ENCODE data around the gene EPB41.

EPB41 gene

DNA sequence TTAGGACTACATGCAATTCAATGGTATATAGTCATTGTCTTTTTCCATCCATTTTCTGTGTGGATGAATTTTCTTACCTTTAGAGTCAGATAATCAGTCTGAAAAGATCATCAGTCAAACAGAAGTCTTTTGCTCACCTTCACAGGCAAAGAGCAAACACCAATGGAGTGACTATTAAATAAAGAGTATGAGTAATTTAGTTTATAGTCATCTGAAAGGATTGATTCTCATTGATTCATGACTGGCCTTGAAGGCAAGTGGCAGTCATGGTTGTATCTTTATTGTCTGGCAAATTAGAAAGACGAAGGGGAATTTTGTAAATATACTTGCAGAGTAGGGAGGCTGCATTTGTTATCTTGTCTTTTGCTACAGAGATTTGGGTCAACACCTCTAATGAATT is 89.9 kb downstream of the EPB41 start:
- TF ChIP-seq, protein P1, sequence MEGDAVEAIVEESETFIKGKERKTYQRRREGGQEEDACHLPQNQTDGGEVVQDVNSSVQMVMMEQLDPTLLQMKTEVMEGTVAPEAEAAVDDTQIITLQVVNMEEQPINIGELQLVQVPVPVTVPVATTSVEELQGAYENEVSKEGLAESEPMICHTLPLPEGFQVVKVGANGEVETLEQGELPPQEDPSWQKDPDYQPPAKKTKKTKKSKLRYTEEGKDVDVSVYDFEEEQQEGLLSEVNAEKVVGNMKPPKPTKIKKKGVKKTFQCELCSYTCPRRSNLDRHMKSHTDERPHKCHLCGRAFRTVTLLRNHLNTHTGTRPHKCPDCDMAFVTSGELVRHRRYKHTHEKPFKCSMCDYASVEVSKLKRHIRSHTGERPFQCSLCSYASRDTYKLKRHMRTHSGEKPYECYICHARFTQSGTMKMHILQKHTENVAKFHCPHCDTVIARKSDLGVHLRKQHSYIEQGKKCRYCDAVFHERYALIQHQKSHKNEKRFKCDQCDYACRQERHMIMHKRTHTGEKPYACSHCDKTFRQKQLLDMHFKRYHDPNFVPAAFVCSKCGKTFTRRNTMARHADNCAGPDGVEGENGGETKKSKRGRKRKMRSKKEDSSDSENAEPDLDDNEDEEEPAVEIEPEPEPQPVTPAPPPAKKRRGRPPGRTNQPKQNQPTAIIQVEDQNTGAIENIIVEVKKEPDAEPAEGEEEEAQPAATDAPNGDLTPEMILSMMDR (conservative IDR thresholded peaks at IDR 0.05; ENCODE audit: low read depth) = no peak
- ChIA-PET POLR2A (ENCODE audit: low non-redundant PET) (no interaction called here), CTCF (interaction anchor here (0.6 kb wide), 1 partner anchor 37 kb away, joined by 4 read pairs; no protein-coding TSS in a partner anchor)
- H3K27ac ChIP-seq = no peak overlapping the region
- peak; percentile 4 for DNase-seq (ENCODE audit: low spot score)

- POLR2A ChIA-PET (ENCODE audit: low non-redundant PET) = no interaction called here
- no peak overlapping the region for H3K27ac ChIP-seq
- TF ChIP-seq, protein P1 (conservative IDR thresholded peaks at IDR 0.05; ENCODE audit: low read depth) = no peak
- DNase-seq (ENCODE audit: low spot score) = no peak
- CTCF ChIA-PET = interaction anchor here (0.6 kb wide), 1 partner anchor 37 kb away, joined by 4 read pairs; no protein-coding TSS in a partner anchor
Measured at GRCh38 chr1:29004798-29005197, 90.4 kb downstream of the EPB41 start.

GRCh38 chr1:29011775-29012174 is 97.4 kb downstream of the EPB41 start:
- CTCF ChIA-PET = no interaction called here
- DNase-seq (ENCODE audit: low spot score) = no peak
- no peak overlapping the region for H3K27ac ChIP-seq
- TF ChIP-seq, protein P1 (conservative IDR thresholded peaks at IDR 0.05; ENCODE audit: low read depth) = no peak
- POLR2A ChIA-PET (ENCODE audit: low non-redundant PET) = no interaction called here

GRCh38 chr1:29017235-29017634 is 102.9 kb downstream of the EPB41 start:
- ChIA-PET POLR2A (ENCODE audit: low non-redundant PET) (no interaction called here), CTCF (no interaction called here)
- no peak overlapping the region for H3K27ac ChIP-seq
- TF ChIP-seq, protein P1 (conservative IDR thresholded peaks at IDR 0.05; ENCODE audit: low read depth) = no peak
- DNase-seq (ENCODE audit: low spot score) = no peak

DNA sequence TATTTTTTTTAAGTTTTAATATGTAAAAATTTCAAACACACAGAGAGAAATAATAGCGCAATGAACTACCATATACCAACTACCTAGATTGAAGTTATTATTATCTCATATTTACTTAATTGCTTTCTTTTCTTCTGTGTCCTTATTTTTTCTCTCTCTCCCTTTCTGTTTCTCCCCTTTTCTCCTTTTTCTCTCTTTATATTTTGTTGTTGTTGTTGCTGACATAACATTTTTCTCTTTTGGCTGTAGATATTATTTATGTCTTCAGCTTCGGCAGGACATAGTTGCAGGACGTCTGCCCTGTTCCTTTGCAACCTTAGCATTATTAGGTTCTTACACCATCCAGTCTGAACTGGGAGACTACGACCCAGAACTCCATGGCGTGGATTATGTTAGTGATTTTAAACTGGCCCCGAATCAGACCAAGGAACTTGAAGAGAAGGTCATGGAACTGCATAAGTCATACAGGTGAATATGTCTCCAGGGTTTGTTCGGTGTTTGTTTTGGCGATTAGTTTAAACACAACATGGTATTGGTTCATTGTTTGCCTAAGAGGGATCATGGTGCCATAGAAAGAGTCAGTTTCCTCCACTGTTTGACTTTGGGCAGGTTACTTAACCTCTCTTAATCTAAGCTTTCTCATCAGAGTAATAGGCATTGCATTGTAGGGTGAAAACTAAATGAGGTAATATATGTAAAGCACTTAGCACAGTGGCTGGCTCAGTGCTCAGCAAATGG is 103.8 kb downstream of the EPB41 start:
- TF ChIP-seq, protein P1 (conservative IDR thresholded peaks at IDR 0.05; ENCODE audit: low read depth) = no peak
- ChIA-PET POLR2A (ENCODE audit: low non-redundant PET) (no interaction called here), CTCF (no interaction called here)
- DNase-seq (ENCODE audit: low spot score) = no peak
- no peak overlapping the region for H3K27ac ChIP-seq

GRCh38 chr1:29022620-29023019 is 108.3 kb downstream of the EPB41 start:
- POLR2A ChIA-PET (ENCODE audit: low non-redundant PET) = no interaction called here
- DNase-seq (ENCODE audit: low spot score) = no peak
- TF ChIP-seq, protein P1 (conservative IDR thresholded peaks at IDR 0.05; ENCODE audit: low read depth) = no peak
- no peak overlapping the region for H3K27ac ChIP-seq
- CTCF ChIA-PET = interaction anchor here (0.6 kb wide), 2 partner anchors 203 to 238 kb away, joined by 3 to 6 read pairs; no protein-coding TSS in a partner anchor

All from RWPE1 (cell line).